ENCODE data around the gene ZFP91. TPM values are rescaled to one million over a fixed set of nuclear protein-coding genes. Genes with fewer than 3 reads are reported as not detected.
"Not testable (repeated sequence)": the region's sequence is repeated elsewhere in the genome, so short reads cannot be mapped to it uniquely, and the experiment has no call there.

ZFP91 gene
- total RNA-seq, 1 donor from 2014 or later, result 52.0 TPM

DNA sequence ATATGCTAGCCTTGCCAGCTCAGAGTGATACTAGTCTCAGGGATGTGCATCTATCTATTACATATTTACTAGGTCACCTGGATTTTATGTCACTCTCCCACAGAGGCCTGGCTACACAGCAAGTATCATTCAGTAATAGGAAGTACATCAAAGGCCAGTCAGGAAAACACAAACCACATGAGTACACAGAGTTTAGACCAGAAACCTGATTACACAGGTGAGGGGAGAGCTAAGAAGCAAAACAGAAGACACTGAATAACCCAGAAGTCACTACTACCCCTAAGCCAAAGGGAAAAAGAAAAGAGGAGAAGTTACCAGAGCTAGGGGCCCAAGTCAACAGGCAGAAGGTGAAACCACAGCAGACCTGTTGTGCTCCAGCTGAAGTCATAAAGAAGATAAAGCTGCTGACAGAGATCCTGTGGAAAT is 16.5 kb upstream of the ZFP91 start:
- H3K79me2 ChIP-seq (ENCODE audit: low read depth), result no peaks in the 10 kb centered on the region
- H3K9ac ChIP-seq, result no peak overlapping the region
- Mint-ChIP-seq H3K4me1 (peaks cover 11% of the 10 kb centered on the region), H3K4me3 (no peak overlapping the region), H3K36me3 (no peaks in the 10 kb centered on the region), H3K27me3 (ENCODE audit: insufficient read depth, low read depth) (no peaks in the 10 kb centered on the region), H3K27ac (no peak overlapping the region), H3K9me3 (no peaks in the 10 kb centered on the region)
- H3K27ac ChIP-seq, result no peak overlapping the region
- H3K4me1 ChIP-seq, result no peaks in the 10 kb centered on the region
- no peaks in the 10 kb centered on the region for H4K20me1 ChIP-seq (ENCODE audit: low read depth)
- H3K36me3 ChIP-seq, result no peaks in the 10 kb centered on the region
- H3K9me3 ChIP-seq (ENCODE audit: low read depth), result no peaks in the 10 kb centered on the region
- H3K4me3 ChIP-seq, result no peak overlapping the region
- no peaks in the 10 kb centered on the region for H3F3A ChIP-seq (ENCODE audit: low read depth)
- no peak overlapping the region for H2AFZ ChIP-seq (replicated peaks)
- no peak overlapping the region for H3K4me2 ChIP-seq
- no peaks in the 10 kb centered on the region for H3K27me3 ChIP-seq
- no peak for DNase-seq (ENCODE audit: low spot score)
- TF ChIP-seq EZH2 (IDR thresholded peaks at IDR 0.05), result no peak

DNA sequence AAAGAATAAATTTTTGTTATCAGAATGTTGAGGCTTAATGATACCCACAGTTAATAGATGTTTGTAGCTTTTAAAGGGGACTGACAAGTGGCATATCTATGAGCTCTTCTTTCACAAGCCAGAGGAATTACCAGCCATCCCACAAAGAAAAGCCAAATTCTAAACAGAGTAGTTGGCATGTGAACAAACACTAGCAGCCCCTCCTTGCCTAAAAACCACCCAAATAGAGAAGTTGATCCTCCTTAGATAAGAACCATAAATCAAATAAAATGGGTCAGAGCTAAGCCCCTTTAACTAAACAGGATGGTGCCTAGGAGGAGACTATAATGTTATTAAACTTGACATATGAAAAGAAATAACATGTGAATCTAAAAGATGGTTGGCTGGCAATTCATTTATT is 14.6 kb upstream of the ZFP91 start:
- Mint-ChIP-seq H3K27ac (no peak overlapping the region), H3K4me3 (no peak overlapping the region), H3K4me1 (peaks cover 11% of the 10 kb centered on the region), H3K27me3 (ENCODE audit: insufficient read depth, low read depth) (no peaks in the 10 kb centered on the region), H3K36me3 (no peaks in the 10 kb centered on the region), H3K9me3 (no peaks in the 10 kb centered on the region)
- H3K79me2 ChIP-seq (ENCODE audit: low read depth), result no peaks in the 10 kb centered on the region
- no peaks in the 10 kb centered on the region for H3K36me3 ChIP-seq
- H3K27ac ChIP-seq, result no peak overlapping the region
- no peak for TF ChIP-seq EZH2phosphoT487 (IDR thresholded peaks at IDR 0.05)
- no peak for TF ChIP-seq EZH2 (IDR thresholded peaks at IDR 0.05)
- TF ChIP-seq, protein P1, sequence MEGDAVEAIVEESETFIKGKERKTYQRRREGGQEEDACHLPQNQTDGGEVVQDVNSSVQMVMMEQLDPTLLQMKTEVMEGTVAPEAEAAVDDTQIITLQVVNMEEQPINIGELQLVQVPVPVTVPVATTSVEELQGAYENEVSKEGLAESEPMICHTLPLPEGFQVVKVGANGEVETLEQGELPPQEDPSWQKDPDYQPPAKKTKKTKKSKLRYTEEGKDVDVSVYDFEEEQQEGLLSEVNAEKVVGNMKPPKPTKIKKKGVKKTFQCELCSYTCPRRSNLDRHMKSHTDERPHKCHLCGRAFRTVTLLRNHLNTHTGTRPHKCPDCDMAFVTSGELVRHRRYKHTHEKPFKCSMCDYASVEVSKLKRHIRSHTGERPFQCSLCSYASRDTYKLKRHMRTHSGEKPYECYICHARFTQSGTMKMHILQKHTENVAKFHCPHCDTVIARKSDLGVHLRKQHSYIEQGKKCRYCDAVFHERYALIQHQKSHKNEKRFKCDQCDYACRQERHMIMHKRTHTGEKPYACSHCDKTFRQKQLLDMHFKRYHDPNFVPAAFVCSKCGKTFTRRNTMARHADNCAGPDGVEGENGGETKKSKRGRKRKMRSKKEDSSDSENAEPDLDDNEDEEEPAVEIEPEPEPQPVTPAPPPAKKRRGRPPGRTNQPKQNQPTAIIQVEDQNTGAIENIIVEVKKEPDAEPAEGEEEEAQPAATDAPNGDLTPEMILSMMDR (IDR thresholded peaks at IDR 0.05), result no peak
- no peak overlapping the region for H3K4me3 ChIP-seq
- no peak overlapping the region for H3K9ac ChIP-seq
- H3K4me2 ChIP-seq, result no peak overlapping the region
- no peaks in the 10 kb centered on the region for H4K20me1 ChIP-seq (ENCODE audit: low read depth)
- H3K27me3 ChIP-seq, result no peaks in the 10 kb centered on the region
- H3F3A ChIP-seq (ENCODE audit: low read depth), result peaks cover 3% of the 10 kb centered on the region
- no peak overlapping the region for H2AFZ ChIP-seq (replicated peaks)
- H3K9me3 ChIP-seq (ENCODE audit: low read depth), result no peaks in the 10 kb centered on the region
- no peak for DNase-seq (ENCODE audit: low spot score)
- H3K4me1 ChIP-seq, result no peaks in the 10 kb centered on the region

DNA sequence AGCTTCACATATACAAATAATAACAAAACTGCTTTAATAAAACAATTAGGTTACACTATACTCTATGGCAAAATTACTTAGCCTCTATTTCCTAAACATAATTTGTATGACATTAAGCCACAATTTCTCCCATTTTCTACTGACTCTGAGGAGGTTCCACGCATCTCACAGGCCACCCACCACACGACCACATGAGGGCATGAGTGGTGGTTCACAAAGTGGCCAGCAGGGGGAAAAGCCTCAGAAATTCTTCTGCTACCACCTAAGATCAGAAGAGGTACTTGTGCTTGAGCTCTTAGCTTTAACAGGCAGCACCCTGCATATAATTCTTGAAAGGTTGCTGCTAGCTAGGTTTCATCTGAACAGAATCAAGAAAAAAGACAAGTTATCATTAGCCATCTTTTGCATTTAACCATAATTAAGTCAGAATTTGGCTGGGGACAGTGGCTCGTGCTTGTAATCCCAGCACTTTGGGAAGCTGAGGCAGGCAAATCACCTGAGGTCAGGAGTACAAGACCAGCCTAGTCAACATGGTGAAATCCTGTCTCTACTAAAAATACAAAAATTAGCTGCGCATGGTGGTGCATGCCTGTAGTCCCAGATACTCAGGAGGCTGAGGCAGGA is 10.9 kb upstream of the ZFP91 start:
- peaks cover 4% of the 10 kb centered on the region for H3K36me3 Mint-ChIP-seq

DNA sequence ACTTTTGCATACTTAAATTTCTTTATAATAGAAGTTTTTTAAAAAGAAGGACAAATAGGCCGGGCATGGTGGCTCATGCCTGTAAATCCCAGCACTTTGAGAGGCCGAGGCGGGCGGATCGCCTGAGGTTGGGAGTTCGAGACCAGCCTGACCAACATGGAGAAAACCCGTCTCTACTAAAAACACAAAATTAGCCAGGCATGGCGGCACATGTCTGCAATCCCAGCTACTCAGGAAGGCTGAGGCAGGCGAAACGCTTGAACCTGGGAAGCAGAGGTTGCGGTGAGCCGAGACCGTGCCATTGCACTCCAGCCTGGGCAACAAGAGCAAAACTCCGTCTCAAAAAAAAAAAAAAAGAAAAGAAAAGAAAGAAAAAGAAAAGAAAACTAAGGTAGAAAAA is 6.0 kb upstream of the ZFP91 start:
- H3K9me3 ChIP-seq (ENCODE audit: low read depth); H3K27me3 Mint-ChIP-seq (ENCODE audit: insufficient read depth, low read depth); H3K36me3 Mint-ChIP-seq; H3K4me3 ChIP-seq; H3K27ac Mint-ChIP-seq; H3K27me3 ChIP-seq; H3K27ac ChIP-seq; H3K9ac ChIP-seq; H3K9me3 Mint-ChIP-seq; H3K36me3 ChIP-seq; H2AFZ ChIP-seq (replicated peaks); H3K4me1 ChIP-seq; DNase-seq (ENCODE audit: low spot score); H3K4me1 Mint-ChIP-seq; H4K20me1 ChIP-seq (ENCODE audit: low read depth); H3K4me2 ChIP-seq; H3K4me3 Mint-ChIP-seq: not testable (repeated sequence)
- Histone ChIP-seq H3K79me2 (ENCODE audit: low read depth) (peaks cover 15% of the 10 kb centered on the region), H3F3A (ENCODE audit: low read depth) (peaks cover 12% of the 10 kb centered on the region)

More for the DNA sequence above, 10.9 kb upstream of the ZFP91 start:
- no peak overlapping the region for H3K9ac ChIP-seq
- no peak overlapping the region for H3K4me3 Mint-ChIP-seq
- no peaks in the 10 kb centered on the region for H3K4me1 ChIP-seq
- TF ChIP-seq, protein P1 (IDR thresholded peaks at IDR 0.05), result peak; percentile 80
- TF ChIP-seq EZH2 (IDR thresholded peaks at IDR 0.05), result no peak
- DNase-seq (ENCODE audit: low spot score), result peak; percentile 71
- no peaks in the 10 kb centered on the region for H3K9me3 ChIP-seq (ENCODE audit: low read depth)
- H3K36me3 ChIP-seq, result no peaks in the 10 kb centered on the region
- no peak overlapping the region for H3K4me3 ChIP-seq
- H3K4me1 Mint-ChIP-seq, result no peaks in the 10 kb centered on the region
- H3F3A ChIP-seq (ENCODE audit: low read depth), result peaks cover 3% of the 10 kb centered on the region
- H2AFZ ChIP-seq (replicated peaks), result no peak overlapping the region
- no peaks in the 10 kb centered on the region for H3K9me3 Mint-ChIP-seq
- H3K4me2 ChIP-seq, result no peak overlapping the region
- H4K20me1 ChIP-seq (ENCODE audit: low read depth), result no peaks in the 10 kb centered on the region
- H3K27me3 ChIP-seq, result no peaks in the 10 kb centered on the region
- no peak overlapping the region for H3K27ac Mint-ChIP-seq
- no peaks in the 10 kb centered on the region for H3K27me3 Mint-ChIP-seq (ENCODE audit: insufficient read depth, low read depth)
- H3K27ac ChIP-seq, result no peak overlapping the region
- no peaks in the 10 kb centered on the region for H3K79me2 ChIP-seq (ENCODE audit: low read depth)
